OCI-LY3 (cell line): Measurements from ENCODE around the gene ERC2.

Experiments
- CTCF ChIP-seq: fragments of 200-600, 300-600 bp; sonication (generic); IDR thresholded peaks from 2 replicates; pipeline ENCODE4 v1.5.1; 2014; ENCODE audit warnings: antibody characterized with exemption, low read length, low read depth
- EZH2phosphoT487 ChIP-seq: fragments of 200-600 bp; shearing (Covaris generic); IDR thresholded peaks from 2 replicates; pipeline ENCODE4 v1.6.1; 2018; ENCODE audit warnings: antibody characterized with exemption, mixed run types, low read depth

- no peak for TF ChIP-seq CTCF
- no peak for TF ChIP-seq EZH2phosphoT487
Observed at GRCh38 chr3:56423661-56424099, 44.6 kb downstream of the ERC2 start.
